Gastrocnemius medialis (tissue), 4 donors: ENCODE data around the gene ZDHHC14. TPM values are rescaled to one million over a fixed set of nuclear protein-coding genes. Genes with fewer than 3 reads are reported as not detected.

ENCODE experiments used
- ATAC-seq, 2 donors: fragments of 150-250 bp; one replicate each; pipeline ENCODE4 v1.9.1; 2016
- DNase-seq, 2 donors: peaks; one replicate each; pipeline ENCODE4 v3.0.0-alpha.2; 2019
- H3K27ac ChIP-seq, 4 donors: fragments of 200-600 bp; sonication (generic); 1 replicate in 1 of 4; 2 replicates in 3 of 4; pipeline ENCODE4 v1.5.1; 2016 to 2018; ENCODE audit warnings: mild to moderate bottlenecking in 2 of 4, moderate library complexity in 1 of 4
- H3K27me3 ChIP-seq, 3 donors: fragments of 200-600 bp; sonication (generic) in 2 of 3; 1 replicate in 1 of 3; 2 replicates in 2 of 3; pipeline versions ENCODE4 v1.5.1 to v1.6.0; 2016 to 2019; ENCODE audit warnings: mild to moderate bottlenecking in 1 of 3, moderate library complexity in 1 of 3
- H3K36me3 ChIP-seq, 2 donors: fragments of 200-600 bp; sonication (generic) in 1 of 2; one replicate each; pipeline ENCODE4 v1.5.1; 2017 to 2018
- H3K4me1 ChIP-seq, 2 donors: fragments of 200-600 bp; sonication (generic) in 1 of 2; one replicate each; pipeline ENCODE4 v1.5.1; 2016 to 2017; ENCODE audit warnings: mild to moderate bottlenecking in 2 of 2
- H3K4me3 ChIP-seq, 4 donors: fragments of 200-600 bp; sonication (generic) in 3 of 4; 1 replicate in 1 of 4; 2 replicates in 3 of 4; pipeline ENCODE4 v1.5.1; 2016 to 2019; ENCODE audit warnings: mild to moderate bottlenecking in 2 of 4
- H3K9me3 ChIP-seq, 3 donors: fragments of 200-600 bp; sonication (generic) in 2 of 3; 1 replicate in 1 of 3; 2 replicates in 2 of 3; pipeline ENCODE4 v1.5.1; 2016 to 2019
- CTCF ChIP-seq, 5 experiments: fragments of 450-650 bp in 3 of 5; fragments of 200-600 bp in 2 of 5; sonication (generic) in 2 of 5; IDR thresholded peaks in 4 of 5; conservative IDR thresholded peaks in 1 of 5; 1 replicate in 4 of 5; 2 replicates in 1 of 5; pipeline ENCODE4 v1.5.1; 2016 to 2019; ENCODE audit warnings: antibody characterized with exemption in 5 of 5, mild to moderate bottlenecking in 3 of 5, moderate library complexity in 3 of 5
- POLR2A ChIP-seq, 2 donors: fragments of 450-650 bp; IDR thresholded peaks; one replicate each; pipeline ENCODE4 v1.6.1; 2017; ENCODE audit warnings: antibody characterized with exemption in 2 of 2, mild to moderate bottlenecking in 2 of 2, moderate library complexity in 2 of 2
- in situ Hi-C, 4 donors: fragments of 200-750 bp; cut with MboI; loops; one replicate each; pipeline versions ENCODE4 v1.15.0 to v1.8.0; 2017; ENCODE audit warnings: low sequenced_read_pairs in 4 of 4
- intact Hi-C: fragments of 100-400 bp; cut with DNase I; formaldehyde crosslinking; loops from one replicate; pipeline ENCODE4 v1.15.1; 2023; ENCODE audit warnings: low total_unique reads
- total RNA-seq, 4 donors: library from RNA; depleted of rRNA; stranded (reverse); fragments of >200 nt; gene quantifications; one replicate each; pipeline versions ENCODE4 v1.1.0 to v1.2.3, GENCODE V29; 2016

Gene ZDHHC14
- total RNA-seq, 4 donors from 2014 or later, result 3.7 to 7.7 (median 5.9) TPM

GRCh38 chr6:157438611-157439111 lies 57.7 kb downstream of the ZDHHC14 start:
- intact Hi-C loops (no loop called here), in situ Hi-C loops (no loop called here)
- TF ChIP-seq POLR2A (IDR thresholded peaks at IDR 0.05) (no peak), CTCF (IDR thresholded peaks at IDR 0.05 in 4 of 5, conservative IDR thresholded peaks at IDR 0.05 in 1 of 5) (no peak)
- Histone ChIP-seq H3K4me3 (no peak overlapping the region), H3K36me3 (no peaks in the 10 kb centered on the region), H3K4me1 (peaks cover 8 to 23% of the 10 kb centered on the region in 2 donors), H3K27ac (peak overlapping the region in 3 of 4 donors; percentile 27 to 36 (median 31)), H3K9me3 (no peaks in the 10 kb centered on the region), H3K27me3 (no peaks in the 10 kb centered on the region)
- ATAC-seq, result peak; percentile 34 to 55
- no peak for DNase-seq

GRCh38 chr6:157440171-157440570 lies 59.2 kb downstream of the ZDHHC14 start:
- Histone ChIP-seq H3K36me3 (no peaks in the 10 kb centered on the region), H3K4me1 (peaks cover 8 to 12% of the 10 kb centered on the region in 2 donors)
- intact Hi-C loops, result no loop called here

GRCh38 chr6:157442291-157442690 lies 61.3 kb downstream of the ZDHHC14 start:
- no peak for ATAC-seq
- Histone ChIP-seq H3K36me3 (no peaks in the 10 kb centered on the region), H3K27ac (no peak overlapping the region), H3K27me3 (no peaks in the 10 kb centered on the region), H3K4me3 (no peak overlapping the region), H3K4me1 (peaks cover 8 to 14% of the 10 kb centered on the region in 2 donors), H3K9me3 (no peaks in the 10 kb centered on the region)
- no peak for DNase-seq
- intact Hi-C loops, result no loop called here
- in situ Hi-C loops, result no loop called here
- no peak for TF ChIP-seq POLR2A (IDR thresholded peaks at IDR 0.05)

More at GRCh38 chr6:157440171-157440570, 59.2 kb downstream of the ZDHHC14 start:
- Histone ChIP-seq H3K9me3 (no peaks in the 10 kb centered on the region), H3K4me3 (no peak overlapping the region), H3K27me3 (no peaks in the 10 kb centered on the region), H3K27ac (no peak overlapping the region)
- no peak for TF ChIP-seq POLR2A (IDR thresholded peaks at IDR 0.05)
- TF ChIP-seq CTCF (IDR thresholded peaks at IDR 0.05 in 4 of 5, conservative IDR thresholded peaks at IDR 0.05 in 1 of 5), result no peak
- in situ Hi-C loops, result no loop called here
- ATAC-seq (no peak), DNase-seq (no peak)

GRCh38 chr6:157443066-157443800 lies 62.2 kb downstream of the ZDHHC14 start:
- TF ChIP-seq CTCF (IDR thresholded peaks at IDR 0.05 in 4 of 5, conservative IDR thresholded peaks at IDR 0.05 in 1 of 5) (no peak), POLR2A (IDR thresholded peaks at IDR 0.05) (no peak)
- DNase-seq (no peak), ATAC-seq (no peak)
- intact Hi-C loops (no loop called here), in situ Hi-C loops (no loop called here)
- no peak overlapping the region for H3K27ac ChIP-seq
- no peaks in the 10 kb centered on the region for H3K9me3 ChIP-seq
- H3K36me3 ChIP-seq, result no peaks in the 10 kb centered on the region
- H3K4me3 ChIP-seq, result no peak overlapping the region
- no peaks in the 10 kb centered on the region for H3K27me3 ChIP-seq
- peaks cover 7 to 13% of the 10 kb centered on the region in 2 donors for H3K4me1 ChIP-seq

- in situ Hi-C loops, result no loop called here
- TF ChIP-seq POLR2A (IDR thresholded peaks at IDR 0.05) (no peak), CTCF (IDR thresholded peaks at IDR 0.05 in 4 of 5, conservative IDR thresholded peaks at IDR 0.05 in 1 of 5) (no peak)
- intact Hi-C loops, result no loop called here
- no peak overlapping the region for H3K4me3 ChIP-seq
- no peaks in the 10 kb centered on the region for H3K9me3 ChIP-seq
- DNase-seq (no peak), ATAC-seq (no peak)
- peaks cover 0 to 3% of the 10 kb centered on the region in 2 donors for H3K4me1 ChIP-seq
- H3K27me3 ChIP-seq, result no peaks in the 10 kb centered on the region
- H3K27ac ChIP-seq, result no peak overlapping the region
- H3K36me3 ChIP-seq, result no peaks in the 10 kb centered on the region
Measured at GRCh38 chr6:157445277-157446009, 64.5 kb downstream of the ZDHHC14 start.
